GM12873 (cell line): ENCODE results near the gene REXO1.

Experiments
- TF ChIP-seq, protein P1 (sequence below): IDR thresholded peaks from 2 replicates; pipeline ENCODE4 v1.5.1; 2012; ENCODE audit warnings: low read depth, mild to moderate bottlenecking, moderate library complexity, low read length, control low read depth; ENCODE audit not compliant: insufficient read depth; ENCODE audit errors: missing control alignments

REXO1 gene

DNA sequence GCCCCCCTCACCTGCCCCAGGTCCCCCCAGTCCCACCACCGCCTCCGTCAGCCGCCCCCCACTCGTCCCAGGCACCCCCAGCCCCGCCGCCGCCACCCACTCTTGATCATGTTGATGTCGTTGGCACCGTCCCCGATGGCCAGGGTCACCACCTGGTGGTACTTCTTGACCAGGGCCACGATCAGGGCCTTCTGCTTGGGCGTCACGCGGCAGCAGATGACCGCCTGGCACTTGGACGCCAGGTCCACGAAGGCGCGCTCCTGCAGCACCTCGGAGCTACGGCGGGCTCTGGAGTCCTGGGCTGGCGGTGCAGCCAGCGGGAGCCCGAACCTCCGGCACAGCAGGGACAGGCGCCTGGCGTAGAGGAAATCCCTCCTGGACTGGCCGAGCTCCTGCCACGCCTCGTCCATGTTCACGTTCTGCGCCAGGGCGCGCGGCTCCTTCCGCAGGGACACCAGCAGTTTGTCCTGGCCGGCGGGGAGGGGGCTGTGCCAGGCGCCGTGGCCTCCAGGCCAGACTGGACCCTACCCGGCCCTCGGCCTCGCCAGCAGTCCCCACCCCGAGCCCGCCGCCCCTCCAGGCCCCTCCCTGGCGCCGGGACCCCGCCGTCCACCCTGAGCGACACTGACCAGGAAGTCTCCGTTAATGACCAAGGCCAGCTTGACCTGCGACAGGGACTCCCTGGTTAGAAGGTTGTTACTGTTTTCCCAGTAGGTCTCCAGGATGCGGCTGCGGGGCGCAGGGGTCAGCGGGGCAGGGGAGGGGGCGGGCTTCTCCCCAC lies 58.8 kb downstream of the REXO1 start:
- TF ChIP-seq, protein P1, sequence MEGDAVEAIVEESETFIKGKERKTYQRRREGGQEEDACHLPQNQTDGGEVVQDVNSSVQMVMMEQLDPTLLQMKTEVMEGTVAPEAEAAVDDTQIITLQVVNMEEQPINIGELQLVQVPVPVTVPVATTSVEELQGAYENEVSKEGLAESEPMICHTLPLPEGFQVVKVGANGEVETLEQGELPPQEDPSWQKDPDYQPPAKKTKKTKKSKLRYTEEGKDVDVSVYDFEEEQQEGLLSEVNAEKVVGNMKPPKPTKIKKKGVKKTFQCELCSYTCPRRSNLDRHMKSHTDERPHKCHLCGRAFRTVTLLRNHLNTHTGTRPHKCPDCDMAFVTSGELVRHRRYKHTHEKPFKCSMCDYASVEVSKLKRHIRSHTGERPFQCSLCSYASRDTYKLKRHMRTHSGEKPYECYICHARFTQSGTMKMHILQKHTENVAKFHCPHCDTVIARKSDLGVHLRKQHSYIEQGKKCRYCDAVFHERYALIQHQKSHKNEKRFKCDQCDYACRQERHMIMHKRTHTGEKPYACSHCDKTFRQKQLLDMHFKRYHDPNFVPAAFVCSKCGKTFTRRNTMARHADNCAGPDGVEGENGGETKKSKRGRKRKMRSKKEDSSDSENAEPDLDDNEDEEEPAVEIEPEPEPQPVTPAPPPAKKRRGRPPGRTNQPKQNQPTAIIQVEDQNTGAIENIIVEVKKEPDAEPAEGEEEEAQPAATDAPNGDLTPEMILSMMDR, result no peak

DNA sequence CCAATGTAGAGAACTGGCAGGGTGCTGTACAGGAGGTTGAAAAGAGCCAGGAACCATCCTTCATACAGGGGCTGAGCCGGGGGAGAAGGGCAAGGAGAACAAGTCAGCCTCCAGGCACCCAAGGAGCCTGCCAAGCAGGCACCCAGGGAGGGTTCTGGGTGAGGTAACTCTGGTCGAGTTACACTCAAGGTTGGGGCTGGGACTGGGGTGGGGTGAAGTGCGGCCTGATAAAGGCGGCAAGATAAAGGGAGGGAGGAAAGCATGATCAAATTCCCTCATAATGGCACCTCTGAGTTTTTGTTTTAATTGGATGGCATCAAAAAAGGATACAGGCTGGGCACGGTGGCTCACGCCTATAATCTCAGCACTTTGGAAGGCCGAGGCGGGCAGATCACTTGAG lies 61.2 kb downstream of the REXO1 start:
- TF ChIP-seq, protein P1, result no peak

DNA sequence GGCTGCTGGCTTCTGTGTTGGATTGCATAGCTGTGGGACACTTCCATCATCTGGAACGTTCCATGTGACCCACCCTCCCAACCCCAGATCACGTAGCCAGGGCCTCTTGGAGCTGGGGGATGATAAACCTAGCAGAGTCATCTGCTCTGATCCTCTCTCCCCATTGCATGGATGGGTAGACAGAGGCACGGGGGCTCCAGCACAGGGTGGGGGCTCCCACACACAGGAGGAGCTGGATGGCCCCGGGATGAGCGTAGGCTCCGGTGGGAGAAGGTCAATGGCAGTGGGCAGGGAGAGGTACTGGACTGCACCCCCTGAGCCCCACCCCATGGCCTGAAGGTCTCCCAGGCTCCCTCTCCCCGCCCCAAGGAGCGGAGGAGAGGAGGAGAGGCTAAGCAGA lies 61.6 kb downstream of the REXO1 start:
- TF ChIP-seq, protein P1, result no peak

DNA sequence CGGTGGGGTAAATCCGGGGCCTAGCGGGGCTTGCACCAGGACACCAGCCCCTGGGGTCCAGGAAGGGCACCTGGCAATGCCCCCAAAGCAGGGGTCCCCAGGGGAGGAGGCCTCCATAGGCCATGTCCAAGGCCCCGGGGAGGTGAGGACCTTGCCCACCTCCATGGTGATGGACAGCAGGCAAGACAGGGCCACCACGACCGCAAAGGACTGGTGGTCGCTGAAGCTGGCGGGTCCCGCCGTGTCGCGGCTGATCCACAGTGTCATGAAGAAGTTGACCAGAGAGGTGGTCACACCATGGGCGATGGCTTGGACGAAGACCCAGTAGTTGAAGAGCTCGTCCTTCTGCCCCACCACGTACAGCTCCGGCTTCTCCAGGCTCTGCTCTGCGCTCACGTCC lies 63.0 kb downstream of the REXO1 start:
- TF ChIP-seq, protein P1, result no peak

DNA sequence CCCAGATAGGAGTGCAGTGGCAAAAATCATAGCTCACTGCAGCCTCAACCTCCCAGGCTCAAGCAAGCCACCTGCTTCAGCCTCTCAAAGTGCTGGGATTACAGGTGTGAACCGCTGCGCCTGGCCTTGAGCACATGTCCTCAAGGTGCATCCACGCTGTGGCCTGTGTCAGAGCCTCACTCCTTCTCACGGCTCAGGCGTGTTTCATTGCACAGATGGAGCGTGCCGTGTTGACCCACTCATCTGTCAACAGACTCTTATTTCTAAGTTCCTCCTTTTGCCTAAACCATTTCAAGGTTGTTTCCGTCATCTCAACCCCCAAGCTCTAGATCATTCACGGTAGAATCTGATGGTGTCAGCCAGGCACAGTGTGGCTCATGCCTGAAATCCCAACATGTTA lies 64.4 kb downstream of the REXO1 start:
- TF ChIP-seq, protein P1, result no peak

DNA sequence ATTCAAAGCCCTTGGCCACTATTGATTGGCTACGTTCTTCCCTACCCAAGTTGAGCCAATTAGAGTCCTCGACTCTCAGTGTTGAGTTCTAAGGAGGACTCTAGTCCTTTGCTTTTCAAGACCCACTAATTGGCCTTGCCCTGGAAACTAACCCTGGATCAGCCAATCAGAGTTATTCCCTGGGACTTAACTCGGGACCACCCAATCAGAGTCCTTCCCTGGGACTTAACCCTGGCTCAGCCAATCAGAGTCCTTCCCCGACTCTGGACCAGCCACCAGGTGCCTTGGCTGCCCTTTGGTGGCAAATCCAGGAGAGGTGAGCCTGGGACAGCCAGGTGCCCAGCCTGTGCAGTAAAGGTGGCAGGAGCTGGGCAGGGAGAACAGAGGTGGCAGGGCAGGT lies 64.9 kb downstream of the REXO1 start:
- TF ChIP-seq, protein P1, result no peak

DNA sequence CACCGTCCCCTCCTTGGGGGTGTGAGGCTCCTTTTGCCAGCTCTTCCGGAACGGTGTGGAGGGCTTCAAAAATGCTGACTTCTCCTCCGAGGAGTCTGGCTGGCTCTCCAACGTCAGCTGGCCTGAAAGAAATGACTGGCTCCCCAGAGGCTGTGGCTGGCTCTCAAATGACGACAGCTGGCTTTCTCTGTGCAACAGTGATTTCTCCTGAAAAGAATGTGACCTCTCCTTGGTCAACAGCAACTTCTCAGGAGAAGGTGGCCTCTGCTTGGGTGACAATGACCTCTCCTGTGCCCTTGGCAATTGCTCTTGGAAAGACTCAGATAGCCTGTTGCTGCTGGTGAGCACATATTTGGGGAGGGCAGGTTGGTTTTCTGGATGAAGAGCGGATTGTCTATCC lies 65.8 kb downstream of the REXO1 start:
- TF ChIP-seq, protein P1, result no peak
